Urinary bladder (tissue), 4 donors: ENCODE results near the gene NVL. TPM values are rescaled to one million over a fixed set of nuclear protein-coding genes. Genes with fewer than 3 reads are reported as not detected.
"Not testable (repeated sequence)": the region's sequence is repeated elsewhere in the genome, so short reads cannot be mapped to it uniquely, and the experiment has no call there.

Experiments
- DNase-seq: peaks from one replicate; pipeline ENCODE4 v3.0.0-alpha.2; 2015; ENCODE audit errors: extremely low spot score
- H3K27ac ChIP-seq: one replicate; pipeline ENCODE4 v1.5.1; 2013; ENCODE audit warnings: low read depth, mild to moderate bottlenecking, moderate library complexity
- H3K36me3 ChIP-seq: one replicate; pipeline ENCODE4 v1.6.1; 2013; ENCODE audit warnings: mild to moderate bottlenecking, moderate library complexity; ENCODE audit not compliant: insufficient read depth
- H3K4me1 ChIP-seq: one replicate; pipeline ENCODE4 v1.6.1; 2013; ENCODE audit warnings: mild to moderate bottlenecking, moderate library complexity; ENCODE audit not compliant: insufficient read depth
- H3K4me3 ChIP-seq: one replicate; pipeline ENCODE4 v1.5.1; 2013; ENCODE audit warnings: low read depth, low read length
- WGBS: extraction: QIAGEN DNeasy Blood & Tissue Kit; methylation state at CpG from one replicate; pipeline ENCODE4 v1.1.7; 2013; 5-methylcytosine and 5-hydroxymethylcytosine counted together
- polyA plus RNA-seq: library from polyadenylated mRNA; stranded (reverse); fragments of 200-250 nt; gene quantifications from one replicate; pipeline ENCODE4 v1.2.3, GENCODE V29; 2013
- total RNA-seq: library from RNA; depleted of rRNA; stranded (reverse); fragments of >200 nt; gene quantifications from one replicate; pipeline ENCODE4 v1.2.3, GENCODE V29; 2014
- donor health status: healthy with polysubstance abuse.
- donor health status: healthy.

The NVL gene
- total and polyA plus RNA-seq, 2 donors = 14.8 to 54.0 TPM

GRCh38 chr1:224219612-224220059, 110.3 kb downstream of the NVL start:
- DNase-seq = no peak
- WGBS = 63% methylated on average over 7 of the region's 7 CpGs
- H3K4me1 ChIP-seq = no peaks in the 10 kb centered on the region
- no peak overlapping the region for H3K27ac ChIP-seq
- no peaks in the 10 kb centered on the region for H3K36me3 ChIP-seq
- H3K4me3 ChIP-seq = no peak overlapping the region

GRCh38 chr1:224219011-224219611, 110.9 kb downstream of the NVL start:
- no peak for DNase-seq
- WGBS = 82% methylated on average over 5 of the region's 5 CpGs
- H3K4me3 ChIP-seq = no peak overlapping the region
- no peaks in the 10 kb centered on the region for H3K36me3 ChIP-seq
- H3K27ac ChIP-seq = no peak overlapping the region
- no peaks in the 10 kb centered on the region for H3K4me1 ChIP-seq

GRCh38 chr1:224217655-224218623, 112.0 kb downstream of the NVL start:
- no peak overlapping the region for H3K27ac ChIP-seq
- H3K4me3 ChIP-seq = no peak overlapping the region
- no peak for DNase-seq
- no peaks in the 10 kb centered on the region for H3K36me3 ChIP-seq
- WGBS = 80% methylated on average over 11 of the region's 11 CpGs
- no peaks in the 10 kb centered on the region for H3K4me1 ChIP-seq

- H3K27ac ChIP-seq = no peak overlapping the region
- H3K36me3 ChIP-seq = no peaks in the 10 kb centered on the region
- 96% methylated on average over 8 of the region's 8 CpGs for WGBS
- no peaks in the 10 kb centered on the region for H3K4me1 ChIP-seq
- H3K4me3 ChIP-seq = no peak overlapping the region
- no peak for DNase-seq
These were observed 113.6 kb downstream of the NVL start for GRCh38 chr1:224216382-224216781.

GRCh38 chr1:224213438-224214119, 116.4 kb downstream of the NVL start:
- no peak for DNase-seq
- H3K27ac ChIP-seq = no peak overlapping the region
- 56% methylated on average over 4 of the region's 4 CpGs for WGBS

GRCh38 chr1:224212618-224213061, 117.3 kb downstream of the NVL start:
- WGBS = 79% methylated on average over 13 of the region's 13 CpGs
- no peak for DNase-seq
- Histone ChIP-seq H3K36me3 (no peaks in the 10 kb centered on the region), H3K4me1 (no peaks in the 10 kb centered on the region), H3K27ac (no peak overlapping the region), H3K4me3 (no peak overlapping the region)

More at GRCh38 chr1:224213438-224214119, 116.4 kb downstream of the NVL start:
- no peaks in the 10 kb centered on the region for H3K36me3 ChIP-seq
- no peaks in the 10 kb centered on the region for H3K4me1 ChIP-seq
- no peak overlapping the region for H3K4me3 ChIP-seq

- no peak overlapping the region for H3K27ac ChIP-seq
- 28% methylated on average over 4 of the region's 4 CpGs for WGBS
- DNase-seq = peak; percentile 39
- no peak overlapping the region for H3K4me3 ChIP-seq
- H3K36me3 ChIP-seq = no peaks in the 10 kb centered on the region
- H3K4me1 ChIP-seq = no peaks in the 10 kb centered on the region
These were observed 118.6 kb downstream of the NVL start for GRCh38 chr1:224211206-224211962.

- not testable (repeated sequence) for DNase-seq, H3K27ac ChIP-seq, H3K4me3 ChIP-seq, H3K4me1 ChIP-seq, H3K36me3 ChIP-seq
- WGBS = 76% methylated on average over 10 of the region's 10 CpGs
These were observed 123.9 kb downstream of the NVL start for GRCh38 chr1:224205931-224206538.

GRCh38 chr1:224205438-224205840, 124.5 kb downstream of the NVL start:
- Histone ChIP-seq H3K4me1 (peaks cover 2% of the 10 kb centered on the region), H3K4me3 (no peak overlapping the region), H3K36me3 (no peaks in the 10 kb centered on the region), H3K27ac (no peak overlapping the region)
- 23% methylated on average over 4 of the region's 4 CpGs for WGBS
- DNase-seq = no peak

- H3K4me3 ChIP-seq = no peak overlapping the region
- H3K4me1 ChIP-seq = peaks cover 2% of the 10 kb centered on the region
- no peak overlapping the region for H3K27ac ChIP-seq
- WGBS = 40% methylated on average over 8 of the region's 8 CpGs
- no peak for DNase-seq
- no peaks in the 10 kb centered on the region for H3K36me3 ChIP-seq
These were observed 126.5 kb downstream of the NVL start for GRCh38 chr1:224203243-224204016.

- Histone ChIP-seq H3K27ac (no peak overlapping the region), H3K4me3 (no peak overlapping the region), H3K36me3 (no peaks in the 10 kb centered on the region), H3K4me1 (peaks cover 2% of the 10 kb centered on the region)
- 92% methylated on average over 4 of the region's 4 CpGs for WGBS
- DNase-seq = no peak
These were observed 128.1 kb downstream of the NVL start for GRCh38 chr1:224201853-224202252.

- Histone ChIP-seq H3K36me3 (no peaks in the 10 kb centered on the region), H3K4me3 (no peak overlapping the region), H3K27ac (no peak overlapping the region), H3K4me1 (peaks cover 2% of the 10 kb centered on the region)
- DNase-seq = no peak
- whole genome bisulfite sequencing = 83% methylated on average over 5 of the region's 5 CpGs
These were observed 128.6 kb downstream of the NVL start for GRCh38 chr1:224201383-224201782.
